Gastrocnemius medialis (tissue), 4 donors: ENCODE measurements around the gene PTK7.

Experiments used
- POLR2A ChIP-seq, 2 donors: fragments of 450-650 bp; IDR thresholded peaks; one replicate each; pipeline ENCODE4 v1.6.1; 2017; ENCODE audit warnings: antibody characterized with exemption in 2 of 2, mild to moderate bottlenecking in 2 of 2, moderate library complexity in 2 of 2
- TF ChIP-seq, protein P1 (sequence below), 5 experiments: fragments of 450-650 bp in 3 of 5; fragments of 200-600 bp in 2 of 5; sonication (generic) in 2 of 5; IDR thresholded peaks in 4 of 5; conservative IDR thresholded peaks in 1 of 5; 1 replicate in 4 of 5; 2 replicates in 1 of 5; pipeline ENCODE4 v1.5.1; 2016 to 2019; ENCODE audit warnings: antibody characterized with exemption in 5 of 5, mild to moderate bottlenecking in 3 of 5, moderate library complexity in 3 of 5

DNA sequence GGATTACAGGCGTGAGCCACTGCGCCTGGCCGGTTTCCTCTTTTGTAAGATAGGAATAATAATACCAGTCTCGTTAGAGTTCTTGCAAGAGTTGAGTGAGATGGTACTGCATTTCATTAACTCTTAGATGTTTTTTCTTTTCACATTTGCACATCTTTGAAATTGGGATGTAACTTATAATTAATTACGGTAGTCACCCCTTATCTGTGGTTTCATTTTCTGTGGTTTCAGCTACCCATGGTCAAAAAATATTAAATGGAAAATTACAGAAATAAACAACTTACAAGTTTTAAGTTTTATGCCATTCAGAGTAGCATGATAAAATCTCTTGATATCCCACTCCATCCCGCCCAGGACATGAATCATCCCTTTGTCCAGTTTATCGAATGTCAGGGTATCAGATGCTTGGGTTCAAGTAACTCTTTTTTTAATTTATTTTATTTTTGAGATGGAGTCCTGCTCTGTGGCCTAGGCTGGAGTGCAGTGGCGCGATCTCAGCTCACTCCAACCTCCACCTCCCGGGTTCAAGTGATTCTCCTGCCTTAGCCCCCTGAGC, 15.4 kb downstream of the PTK7 start:
- TF ChIP-seq, protein P1, sequence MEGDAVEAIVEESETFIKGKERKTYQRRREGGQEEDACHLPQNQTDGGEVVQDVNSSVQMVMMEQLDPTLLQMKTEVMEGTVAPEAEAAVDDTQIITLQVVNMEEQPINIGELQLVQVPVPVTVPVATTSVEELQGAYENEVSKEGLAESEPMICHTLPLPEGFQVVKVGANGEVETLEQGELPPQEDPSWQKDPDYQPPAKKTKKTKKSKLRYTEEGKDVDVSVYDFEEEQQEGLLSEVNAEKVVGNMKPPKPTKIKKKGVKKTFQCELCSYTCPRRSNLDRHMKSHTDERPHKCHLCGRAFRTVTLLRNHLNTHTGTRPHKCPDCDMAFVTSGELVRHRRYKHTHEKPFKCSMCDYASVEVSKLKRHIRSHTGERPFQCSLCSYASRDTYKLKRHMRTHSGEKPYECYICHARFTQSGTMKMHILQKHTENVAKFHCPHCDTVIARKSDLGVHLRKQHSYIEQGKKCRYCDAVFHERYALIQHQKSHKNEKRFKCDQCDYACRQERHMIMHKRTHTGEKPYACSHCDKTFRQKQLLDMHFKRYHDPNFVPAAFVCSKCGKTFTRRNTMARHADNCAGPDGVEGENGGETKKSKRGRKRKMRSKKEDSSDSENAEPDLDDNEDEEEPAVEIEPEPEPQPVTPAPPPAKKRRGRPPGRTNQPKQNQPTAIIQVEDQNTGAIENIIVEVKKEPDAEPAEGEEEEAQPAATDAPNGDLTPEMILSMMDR (IDR thresholded peaks at IDR 0.05 in 4 of 5, conservative IDR thresholded peaks at IDR 0.05 in 1 of 5): no peak
- TF ChIP-seq POLR2A (IDR thresholded peaks at IDR 0.05): no peak
